Hematopoietic multipotent progenitor cell treated with erythropoietin and hydrocortisone succinate and interleukin-3 and kit ligand, for 4 days (in vitro differentiated cells): Measurements from ENCODE around the gene GRIA1.

Source experiments
- DNase-seq: peaks from one replicate; pipeline ENCODE4 v3.0.0-alpha.2; 2015

The GRIA1 gene

GRCh38 chr5:153745778-153746395 lies 255.4 kb downstream of the GRIA1 start:
- no peak for DNase-seq

- DNase-seq = no peak
Observed at GRCh38 chr5:153746440-153746839, 256.0 kb downstream of the GRIA1 start.

GRCh38 chr5:153748823-153749222 lies 258.4 kb downstream of the GRIA1 start:
- DNase-seq = no peak

- no peak for DNase-seq
Observed at GRCh38 chr5:153749960-153750359, 259.5 kb downstream of the GRIA1 start.

- DNase-seq = no peak
Observed at GRCh38 chr5:153751251-153751650, 260.8 kb downstream of the GRIA1 start.

GRCh38 chr5:153752890-153753289 lies 262.4 kb downstream of the GRIA1 start:
- peak; percentile 31 for DNase-seq

- DNase-seq = no peak
Observed at GRCh38 chr5:153753645-153754432, 263.4 kb downstream of the GRIA1 start.

GRCh38 chr5:153755913-153756500 lies 265.5 kb downstream of the GRIA1 start:
- no peak for DNase-seq

- DNase-seq = no peak
Observed at GRCh38 chr5:153756540-153756939, 266.1 kb downstream of the GRIA1 start.

- no peak for DNase-seq
Observed at GRCh38 chr5:153765987-153766386, 275.5 kb downstream of the GRIA1 start.

- DNase-seq = no peak
Observed at GRCh38 chr5:153767221-153768188, 277.0 kb downstream of the GRIA1 start.

- DNase-seq = no peak
Observed at GRCh38 chr5:153770066-153770465, 279.6 kb downstream of the GRIA1 start.

- no peak for DNase-seq
Observed at GRCh38 chr5:153774686-153775085, 284.2 kb downstream of the GRIA1 start.

- DNase-seq = peak; percentile 7
Observed at GRCh38 chr5:153775923-153776322, 285.5 kb downstream of the GRIA1 start.

GRCh38 chr5:153777681-153778581 lies 287.5 kb downstream of the GRIA1 start:
- no peak for DNase-seq

GRCh38 chr5:153779836-153780235 lies 289.4 kb downstream of the GRIA1 start:
- no peak for DNase-seq

GRCh38 chr5:153780876-153781705 lies 290.6 kb downstream of the GRIA1 start:
- DNase-seq = peak; percentile 3

GRCh38 chr5:153782589-153783361 lies 292.3 kb downstream of the GRIA1 start:
- no peak for DNase-seq

- DNase-seq = no peak
Observed at GRCh38 chr5:153783362-153783658, 292.8 kb downstream of the GRIA1 start.

GRCh38 chr5:153784277-153784676 lies 293.8 kb downstream of the GRIA1 start:
- no peak for DNase-seq
